Sigmoid colon (tissue), 7 donors: ENCODE measurements around the gene MUC6. TPM values are rescaled to one million over a fixed set of nuclear protein-coding genes. Genes with fewer than 3 reads are reported as not detected.

ENCODE experiments used
- DNase-seq: peaks from one replicate; pipeline ENCODE4 v3.0.0-alpha.2; 2019
- H3K27ac ChIP-seq, 4 donors: fragments of 200-600 bp; sonication (generic); one replicate each; pipeline ENCODE4 v1.5.1; 2016 to 2019; ENCODE audit warnings: mild to moderate bottlenecking in 1 of 4
- H3K27me3 ChIP-seq, 3 donors: fragments of 200-600 bp; sonication (generic); one replicate each; pipeline ENCODE4 v1.5.1; 2019; ENCODE audit warnings: mild to moderate bottlenecking in 1 of 3
- H3K36me3 ChIP-seq, 4 donors: fragments of 200-600 bp; sonication (generic); one replicate each; pipeline ENCODE4 v1.5.1; 2016 to 2019
- H3K4me1 ChIP-seq, 4 donors: fragments of 200-600 bp; sonication (generic); one replicate each; pipeline ENCODE4 v1.5.1; 2017 to 2019
- H3K4me3 ChIP-seq, 4 donors: fragments of 200-600 bp; sonication (generic); one replicate each; pipeline ENCODE4 v1.5.1; 2017 to 2019; ENCODE audit warnings: mild to moderate bottlenecking in 2 of 4, moderate library complexity in 1 of 4
- H3K9me3 ChIP-seq, 4 donors: fragments of 200-600 bp in 3 of 4; sonication (generic) in 3 of 4; one replicate each; pipeline versions ENCODE4 v1.5.1 to v1.6.1; 2013 to 2019
- EP300 ChIP-seq, 4 donors: sonication (generic); formaldehyde crosslinking; IDR thresholded peaks; one replicate each; pipeline ENCODE4 v1.6.1; 2017; ENCODE audit warnings: antibody characterized with exemption in 4 of 4
- POLR2A ChIP-seq, 2 donors: fragments of 450-650 bp; IDR thresholded peaks; one replicate each; pipeline ENCODE4 v1.6.1; 2016; ENCODE audit warnings: antibody characterized with exemption in 2 of 2, mild to moderate bottlenecking in 2 of 2, moderate library complexity in 2 of 2
- POLR2AphosphoS5 ChIP-seq, 4 donors: sonication (generic); formaldehyde crosslinking; IDR thresholded peaks; one replicate each; pipeline ENCODE4 v1.6.1; 2017; ENCODE audit warnings: antibody characterized with exemption in 4 of 4
- WGBS, 2 donors: extraction: QIAGEN DNeasy Blood & Tissue Kit; methylation state at CpG; one replicate each; pipeline ENCODE4 v1.1.7; 2013; 5-methylcytosine and 5-hydroxymethylcytosine counted together
- intact Hi-C: fragments of 100-400 bp; cut with DNase I; formaldehyde crosslinking; loops from one replicate; pipeline ENCODE4 v1.15.1; 2023
- polyA plus RNA-seq, 3 donors: library from polyadenylated mRNA; stranded (reverse); fragments of 200-250 nt; gene quantifications; one replicate each; pipeline ENCODE4 v1.2.3, GENCODE V29; 2013
- total RNA-seq, 4 donors: library from RNA; depleted of rRNA; stranded (reverse); fragments of >200 nt; gene quantifications; one replicate each; pipeline ENCODE4 v1.1.0, GENCODE V29; 2016
- TF ChIP-seq, protein P1 (sequence below), 4 experiments: fragments of 450-650 bp in 3 of 4; fragments of 200-600 bp in 1 of 4; IDR thresholded peaks; one replicate each; pipeline ENCODE4 v1.5.1; 2016 to 2019; ENCODE audit warnings: antibody characterized with exemption in 4 of 4, mild to moderate bottlenecking in 3 of 4, moderate library complexity in 2 of 4
- donor health status: healthy with polysubstance abuse.
- donor health status: Bipolar disorder and iron deficiency.
- donor health status: healthy.

Gene MUC6
- total and polyA plus RNA-seq, 7 donors: under 0.01 to 0.04 TPM; not detected in 5

GRCh38 chr11:1074244-1075221, 38.0 kb upstream of the MUC6 start, which contains the start of gene MUC2:
TSS of gene MUC2 (plus strand) at chr11:1074874.
- Histone ChIP-seq H3K4me3 (no peak within 1 kb of the TSS), H3K27me3 (peaks cover 0 to 49% (median 4%) of the 10 kb centered on the region in 3 donors), H3K27ac (no peak within 1 kb of the TSS), H3K4me1 (no peaks in the 10 kb centered on the region), H3K9me3 (no peaks in the 10 kb centered on the region), H3K36me3 (no peaks in the 10 kb centered on the region)
- WGBS, 2 donors: 52 to 73% methylated on average over 32 of the region's 32 CpGs
- TF ChIP-seq EP300 (IDR thresholded peaks at IDR 0.05) (no peak), POLR2AphosphoS5 (IDR thresholded peaks at IDR 0.05) (no peak), POLR2A (IDR thresholded peaks at IDR 0.05) (no peak)
- TF ChIP-seq, protein P1, sequence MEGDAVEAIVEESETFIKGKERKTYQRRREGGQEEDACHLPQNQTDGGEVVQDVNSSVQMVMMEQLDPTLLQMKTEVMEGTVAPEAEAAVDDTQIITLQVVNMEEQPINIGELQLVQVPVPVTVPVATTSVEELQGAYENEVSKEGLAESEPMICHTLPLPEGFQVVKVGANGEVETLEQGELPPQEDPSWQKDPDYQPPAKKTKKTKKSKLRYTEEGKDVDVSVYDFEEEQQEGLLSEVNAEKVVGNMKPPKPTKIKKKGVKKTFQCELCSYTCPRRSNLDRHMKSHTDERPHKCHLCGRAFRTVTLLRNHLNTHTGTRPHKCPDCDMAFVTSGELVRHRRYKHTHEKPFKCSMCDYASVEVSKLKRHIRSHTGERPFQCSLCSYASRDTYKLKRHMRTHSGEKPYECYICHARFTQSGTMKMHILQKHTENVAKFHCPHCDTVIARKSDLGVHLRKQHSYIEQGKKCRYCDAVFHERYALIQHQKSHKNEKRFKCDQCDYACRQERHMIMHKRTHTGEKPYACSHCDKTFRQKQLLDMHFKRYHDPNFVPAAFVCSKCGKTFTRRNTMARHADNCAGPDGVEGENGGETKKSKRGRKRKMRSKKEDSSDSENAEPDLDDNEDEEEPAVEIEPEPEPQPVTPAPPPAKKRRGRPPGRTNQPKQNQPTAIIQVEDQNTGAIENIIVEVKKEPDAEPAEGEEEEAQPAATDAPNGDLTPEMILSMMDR (IDR thresholded peaks at IDR 0.05): no peak
- peak; percentile 64 for DNase-seq
- intact Hi-C loops: no loop called here

DNA sequence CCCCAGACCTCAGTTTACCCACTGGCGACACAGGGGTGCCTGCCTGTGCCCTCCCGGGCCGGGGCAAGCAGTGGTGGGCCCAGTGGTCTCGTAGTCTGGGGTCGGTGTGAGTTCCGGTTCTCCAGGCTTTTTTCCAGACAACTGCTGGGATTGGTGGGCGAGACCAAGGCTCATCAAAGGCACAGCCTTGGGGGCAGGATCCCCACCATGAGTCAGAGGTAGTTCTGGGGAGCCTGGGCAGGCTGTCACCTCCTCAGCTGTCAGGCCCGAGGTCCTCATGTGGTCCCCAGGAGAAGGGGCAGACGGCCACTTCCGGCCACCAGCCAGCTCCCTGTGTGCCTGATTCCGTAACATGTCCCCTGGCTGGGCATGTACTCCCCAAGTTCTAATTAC, 37.3 kb upstream of the MUC6 start:
- no peak overlapping the region for H3K4me3 ChIP-seq
- peaks cover 0 to 49% (median 4%) of the 10 kb centered on the region in 3 donors for H3K27me3 ChIP-seq
- no peak for TF ChIP-seq POLR2A (IDR thresholded peaks at IDR 0.05)
- TF ChIP-seq, protein P1 (IDR thresholded peaks at IDR 0.05): no peak
- TF ChIP-seq EP300 (IDR thresholded peaks at IDR 0.05): no peak
- TF ChIP-seq POLR2AphosphoS5 (IDR thresholded peaks at IDR 0.05): no peak
- 79 to 90% methylated on average over 11 of the region's 11 CpGs for WGBS, 2 donors
- H3K9me3 ChIP-seq: no peaks in the 10 kb centered on the region
- DNase-seq: no peak
- no peak overlapping the region for H3K27ac ChIP-seq
- no peaks in the 10 kb centered on the region for H3K36me3 ChIP-seq
- intact Hi-C loops: no loop called here
- no peaks in the 10 kb centered on the region for H3K4me1 ChIP-seq

GRCh38 chr11:1073261-1073724, 36.8 kb upstream of the MUC6 start:
- H3K9me3 ChIP-seq: no peaks in the 10 kb centered on the region
- peak; percentile 70 for DNase-seq
- no peaks in the 10 kb centered on the region for H3K4me1 ChIP-seq
- H3K27me3 ChIP-seq: peaks cover 0 to 49% (median 4%) of the 10 kb centered on the region in 3 donors
- TF ChIP-seq, protein P1 (IDR thresholded peaks at IDR 0.05): no peak
- TF ChIP-seq POLR2A (IDR thresholded peaks at IDR 0.05) (no peak), POLR2AphosphoS5 (IDR thresholded peaks at IDR 0.05) (no peak), EP300 (IDR thresholded peaks at IDR 0.05) (no peak)
- WGBS, 2 donors: 15 to 39% methylated on average over 13 of the region's 13 CpGs
- H3K36me3 ChIP-seq: no peaks in the 10 kb centered on the region
- intact Hi-C loops: no loop called here
- no peak overlapping the region for H3K4me3 ChIP-seq
- no peak overlapping the region for H3K27ac ChIP-seq

- Histone ChIP-seq H3K4me1 (no peaks in the 10 kb centered on the region), H3K9me3 (no peaks in the 10 kb centered on the region), H3K27me3 (peaks cover 0 to 49% (median 4%) of the 10 kb centered on the region in 3 donors), H3K27ac (no peak overlapping the region), H3K4me3 (no peak overlapping the region), H3K36me3 (no peaks in the 10 kb centered on the region)
- TF ChIP-seq, protein P1 (IDR thresholded peaks at IDR 0.05): no peak
- TF ChIP-seq EP300 (IDR thresholded peaks at IDR 0.05) (no peak), POLR2AphosphoS5 (IDR thresholded peaks at IDR 0.05) (no peak), POLR2A (IDR thresholded peaks at IDR 0.05) (no peak)
- intact Hi-C loops: no loop called here
- DNase-seq: peak; percentile 33
- WGBS, 2 donors: 71 to 79% methylated on average over 9 of the region's 9 CpGs
Observed at GRCh38 chr11:1072821-1073231, 36.3 kb upstream of the MUC6 start.
